Measurements from ENCODE around the gene PNPLA6. TPM values are rescaled to one million over a fixed set of nuclear protein-coding genes. Genes with fewer than 3 reads are reported as not detected.

PNPLA6 gene
- total and polyA plus RNA-seq, 9 of the 15 experiments (the other 6 are each of a cell fraction or from before 2014, with no cell fraction given), result 0.07 to 30.2 (median 8.3) TPM

DNA sequence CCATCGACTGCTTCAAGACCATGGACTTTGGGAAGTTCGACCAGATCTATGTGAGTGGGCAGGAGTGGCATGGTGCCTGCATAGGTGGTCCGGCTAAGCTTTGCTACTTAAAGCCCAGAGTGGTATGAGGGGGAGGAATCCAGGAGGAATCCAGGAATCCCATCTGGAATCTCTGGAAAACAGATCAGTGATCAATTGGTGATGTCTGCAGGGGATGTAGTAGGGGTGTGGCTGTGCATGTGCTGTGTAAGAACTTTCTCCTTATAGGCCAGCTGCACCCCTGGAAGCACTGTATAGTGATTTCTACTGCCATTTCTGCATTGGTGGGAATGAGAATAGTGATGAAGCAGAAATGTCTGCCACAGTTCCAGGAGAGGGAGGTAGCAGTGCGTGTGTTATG, 23.6 kb downstream of the PNPLA6 start:
- no peaks in the 10 kb centered on the region for H3K9me3 ChIP-seq (replicated peaks; ENCODE audit: control insufficient read depth, insufficient read depth, low read depth, low read length)
- H4K20me1 ChIP-seq (replicated peaks; ENCODE audit: control insufficient read depth, insufficient read depth, low read length), result peaks cover 3% of the 10 kb centered on the region
- no peak overlapping the region for H2AFZ ChIP-seq (ENCODE audit: low read depth, low read length)
- H3K36me3 ChIP-seq (ENCODE audit: control insufficient read depth, insufficient read depth, low read length), result peaks cover 13% of the 10 kb centered on the region; the same call in 1 of the 3 replicates
- H3K79me2 ChIP-seq (ENCODE audit: control insufficient read depth, insufficient read depth, low read length), result no peaks in the 10 kb centered on the region
- in situ Hi-C loops (cut with MboI) (no loop called here), intact Hi-C loops (cut with micrococcal nuclease) (no loop called here)
- H3K9me1 ChIP-seq (ENCODE audit: control insufficient read depth, insufficient read depth, low read length), result no peaks in the 10 kb centered on the region
- no peak overlapping the region for H3K4me2 ChIP-seq (ENCODE audit: insufficient read depth, low read length)
- H3K9ac ChIP-seq (ENCODE audit: insufficient read depth in 1 of 2, low read depth in 2 of 2, low read length in 2 of 2), result no peak overlapping the region
- BruUV-seq (replicated peaks), result no TSS peak
- DNase-seq (ENCODE audit: extremely low read depth in 1 of 4, low spot score in 3 of 4) (no peak), ATAC-seq (no peak), FAIRE-seq (no peak)
- no peaks in the 10 kb centered on the region; a peak in 1 of 5 replicates for H3K27me3 ChIP-seq (ENCODE audit: control insufficient read depth in 2 of 2, insufficient read depth in 2 of 2, low read length in 2 of 2)
- 54% methylated on average over 3 of the region's 4 CpGs for whole genome bisulfite sequencing (ENCODE audit: insufficient coverage, low coverage, missing lambda C conversion rate)
- POLR2A ChIA-PET, result no interaction called here
- H3K27ac ChIP-seq (ENCODE audit: extremely low read depth, low read depth, low read length), result no peak overlapping the region
- H3K4me3 ChIP-seq, result no peak overlapping the region
- H3K4me1 ChIP-seq (replicated peaks in 1 of 2; ENCODE audit: control insufficient read depth in 2 of 2, insufficient read depth in 2 of 2, low read length in 2 of 2), result peaks cover 0 to 25% of the 10 kb centered on the region in 2 experiments; a peak in 2 of 5 replicates
- CTCF ChIA-PET (ENCODE audit: low intra/inter-chr PET ratio), result no interaction called here
- no peak for TF ChIP-seq ZNF133 (CRISPR knock-in tag; IDR thresholded peaks at IDR 0.05)
- no peak for TF ChIP-seq MTF1 (CRISPR knock-in tag; IDR thresholded peaks at IDR 0.05; ENCODE audit: borderline replicate concordance)
- TF ChIP-seq, protein P1, sequence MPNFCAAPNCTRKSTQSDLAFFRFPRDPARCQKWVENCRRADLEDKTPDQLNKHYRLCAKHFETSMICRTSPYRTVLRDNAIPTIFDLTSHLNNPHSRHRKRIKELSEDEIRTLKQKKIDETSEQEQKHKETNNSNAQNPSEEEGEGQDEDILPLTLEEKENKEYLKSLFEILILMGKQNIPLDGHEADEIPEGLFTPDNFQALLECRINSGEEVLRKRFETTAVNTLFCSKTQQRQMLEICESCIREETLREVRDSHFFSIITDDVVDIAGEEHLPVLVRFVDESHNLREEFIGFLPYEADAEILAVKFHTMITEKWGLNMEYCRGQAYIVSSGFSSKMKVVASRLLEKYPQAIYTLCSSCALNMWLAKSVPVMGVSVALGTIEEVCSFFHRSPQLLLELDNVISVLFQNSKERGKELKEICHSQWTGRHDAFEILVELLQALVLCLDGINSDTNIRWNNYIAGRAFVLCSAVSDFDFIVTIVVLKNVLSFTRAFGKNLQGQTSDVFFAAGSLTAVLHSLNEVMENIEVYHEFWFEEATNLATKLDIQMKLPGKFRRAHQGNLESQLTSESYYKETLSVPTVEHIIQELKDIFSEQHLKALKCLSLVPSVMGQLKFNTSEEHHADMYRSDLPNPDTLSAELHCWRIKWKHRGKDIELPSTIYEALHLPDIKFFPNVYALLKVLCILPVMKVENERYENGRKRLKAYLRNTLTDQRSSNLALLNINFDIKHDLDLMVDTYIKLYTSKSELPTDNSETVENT (CRISPR knock-in tag; IDR thresholded peaks at IDR 0.05), result no peak
- TF ChIP-seq, protein P2, sequence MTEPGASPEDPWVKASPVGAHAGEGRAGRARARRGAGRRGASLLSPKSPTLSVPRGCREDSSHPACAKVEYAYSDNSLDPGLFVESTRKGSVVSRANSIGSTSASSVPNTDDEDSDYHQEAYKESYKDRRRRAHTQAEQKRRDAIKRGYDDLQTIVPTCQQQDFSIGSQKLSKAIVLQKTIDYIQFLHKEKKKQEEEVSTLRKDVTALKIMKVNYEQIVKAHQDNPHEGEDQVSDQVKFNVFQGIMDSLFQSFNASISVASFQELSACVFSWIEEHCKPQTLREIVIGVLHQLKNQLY (CRISPR knock-in tag; conservative IDR thresholded peaks at IDR 0.05), result no peak
- no peak for TF ChIP-seq CHD2 (IDR thresholded peaks at IDR 0.05; ENCODE audit: low read depth, low read length)
- peak; percentile 88 for TF ChIP-seq ZNF23 (CRISPR knock-in tag; IDR thresholded peaks at IDR 0.05)
- no peak for TF ChIP-seq STAT5B (CRISPR knock-in tag; IDR thresholded peaks at IDR 0.05)
- no peak for TF ChIP-seq XRCC5 (IDR thresholded peaks at IDR 0.05; ENCODE audit: low read depth, low read length)
- TF ChIP-seq ZNF778 (CRISPR knock-in tag; IDR thresholded peaks at IDR 0.05), result no peak
- no peak for TF ChIP-seq FOXJ2 (tag; IDR thresholded peaks at IDR 0.05)
- no peak for TF ChIP-seq RBM39 (optimal IDR thresholded peaks at IDR 0.05; ENCODE audit: low read depth, low read length)
- no peak for TF ChIP-seq MCM5 (IDR thresholded peaks at IDR 0.05; ENCODE audit: low read depth)
- TF ChIP-seq DACH1 (IDR thresholded peaks at IDR 0.05; ENCODE audit: partially characterized antibody), result no peak
- no peak for TF ChIP-seq MCM3 (IDR thresholded peaks at IDR 0.05)
- TF ChIP-seq STAT5A (IDR thresholded peaks at IDR 0.05; ENCODE audit: borderline replicate concordance, low read length), result no peak
- TF ChIP-seq ZNF436 (CRISPR knock-in tag; IDR thresholded peaks at IDR 0.05), result no peak
- no peak for TF ChIP-seq TOE1 (IDR thresholded peaks at IDR 0.05; ENCODE audit: borderline replicate concordance)
- no peak for TF ChIP-seq TOE1 (CRISPR knock-in tag; IDR thresholded peaks at IDR 0.05; ENCODE audit: borderline replicate concordance, low read depth)
- peak; percentile 95 for TF ChIP-seq ZBTB17 (CRISPR knock-in tag; IDR thresholded peaks at IDR 0.05)
- no peak for TF ChIP-seq ATF1 (CRISPR knock-in tag; IDR thresholded peaks at IDR 0.05)
- no peak for TF ChIP-seq ATF1 (tag; IDR thresholded peaks at IDR 0.05)
- TF ChIP-seq ZNF561 (CRISPR knock-in tag; conservative IDR thresholded peaks at IDR 0.05), result no peak
- no peak for TF ChIP-seq SRSF7 (optimal IDR thresholded peaks at IDR 0.05; ENCODE audit: low read depth, low read length)
- no peak for TF ChIP-seq PCBP1 (IDR thresholded peaks at IDR 0.05; ENCODE audit: low read depth, low read length, poor library complexity, severe bottlenecking)
